HCT116 (cell line): ENCODE data around the gene RPN1. TPM values are rescaled to one million over a fixed set of nuclear protein-coding genes. Genes with fewer than 3 reads are reported as not detected.

ENCODE experiments used
- ATAC-seq: fragments of 200-7000 bp; cut with Tn5 transposase; 2 replicates; pipeline ENCODE4 v1.9.1; 2020; ENCODE audit warnings: mild to moderate bottlenecking, moderate library complexity
- BruUV-seq: library from RNA; stranded (reverse); fragments of 400-500 nt; replicated peaks from 2 replicates; lab custom pipeline; 2021; lab: Mats Ljungman, UMichigan
- CTCF ChIA-PET: fragments of 300-600 bp; sonication (Branson Sonifier 250); formaldehyde crosslinking; loops from one replicate; lab custom pipeline; 2021; ENCODE audit warnings: antibody characterized with exemption; lab: Charles Lee
- POLR2A ChIA-PET: fragments of 300-600, 350-600 bp; sonication (Branson Sonifier 250); formaldehyde crosslinking; loops from one replicate; lab custom pipeline; 2021; ENCODE audit warnings: antibody characterized with exemption; lab: Charles Lee
- RAD21 ChIA-PET, 2 experiments: fragments of 300-600 bp; sonication (Branson Sonifier 250); formaldehyde crosslinking; loops; one replicate each; lab custom pipeline; 2023; ENCODE audit warnings: low total read pairs in 2 of 2; ENCODE audit not compliant: uncharacterized antibody in 2 of 2, unreplicated experiment in 2 of 2, low non-redundant PET in 1 of 2; lab: Charles Lee
- DNase-seq: peaks from one replicate; pipeline ENCODE4 v3.0.0-alpha.2; 2010; ENCODE audit warnings: low read depth, low spot score
- H2AFZ ChIP-seq: fragments of 200-600 bp; shearing (Covaris generic), sonication (generic); 2 replicates; pipeline ENCODE4 v1.6.1; 2017; ENCODE audit warnings: low read depth, mixed run types, mixed read lengths, antibody characterized with exemption, low read length; ENCODE audit not compliant: poor library complexity, severe bottlenecking
- H3K27ac ChIP-seq: 2 replicates; pipeline ENCODE4 v1.5.1; 2012; ENCODE audit warnings: low read depth, low read length
- H3K27me3 ChIP-seq: fragments of 200-600 bp; sonication (generic); 2 replicates; pipeline ENCODE4 v1.6.1; 2016; ENCODE audit warnings: mixed run types, low read length, mixed read lengths; ENCODE audit not compliant: insufficient read depth
- H3K36me3 ChIP-seq, 2 experiments: fragments of 200-500 bp in 1 of 2; fragments of 200-600 bp in 1 of 2; sonication (Bioruptor generic) in 1 of 2; sonication (generic) in 1 of 2; 2 replicates each; pipeline versions ENCODE4 v1.5.1 to v1.6.1; 2014 to 2016; ENCODE audit warnings: low read length in 2 of 2, inconsistent platforms in 1 of 2, mixed read lengths in 1 of 2, mixed run types in 1 of 2; ENCODE audit not compliant: insufficient read depth in 2 of 2, control insufficient read depth in 1 of 2
- H3K4me1 ChIP-seq, 2 experiments: fragments of 200-600 bp in 1 of 2; sonication (generic) in 1 of 2; 2 replicates each; pipeline versions ENCODE4 v1.5.1 to v1.6.1; 2012 to 2017; ENCODE audit warnings: low read length in 2 of 2, inconsistent platforms in 1 of 2, mild to moderate bottlenecking in 1 of 2, mixed read lengths in 1 of 2, mixed run types in 1 of 2, moderate library complexity in 1 of 2; ENCODE audit not compliant: insufficient read depth in 2 of 2, control insufficient read depth in 1 of 2
- H3K4me2 ChIP-seq: fragments of 200-600 bp; sonication (generic); 2 replicates; pipeline ENCODE4 v1.6.1; 2017; ENCODE audit warnings: mixed run types, low read length, mixed read lengths
- H3K4me3 ChIP-seq, 2 experiments: fragments of 200-600 bp in 1 of 2; sonication (generic) in 1 of 2; replicated peaks in 1 of 2; 2 replicates each; pipeline ENCODE4 v1.5.1; 2011 to 2016; ENCODE audit warnings: low read length in 2 of 2, control low read depth in 1 of 2, low read depth in 1 of 2, mild to moderate bottlenecking in 1 of 2, mixed read lengths in 1 of 2, mixed run types in 1 of 2
- H3K79me2 ChIP-seq: fragments of 200-600 bp; sonication (generic); 2 replicates; pipeline ENCODE4 v1.6.1; 2017; ENCODE audit warnings: mild to moderate bottlenecking, mixed run types, low read length, moderate library complexity, mixed read lengths; ENCODE audit not compliant: insufficient read depth
- H3K9ac ChIP-seq: fragments of 200-600 bp; sonication (generic); 2 replicates; pipeline ENCODE4 v1.6.1; 2016; ENCODE audit warnings: low read length, mixed read lengths
- H3K9me2 ChIP-seq: fragments of 200-600 bp; sonication (generic), shearing (Covaris generic); 2 replicates; pipeline ENCODE4 v1.6.1; 2017; ENCODE audit warnings: mixed run types, mild to moderate bottlenecking, moderate library complexity; ENCODE audit not compliant: insufficient read depth
- H3K9me3 ChIP-seq, 2 experiments: fragments of 200-500 bp in 1 of 2; fragments of 200-600 bp in 1 of 2; sonication (Bioruptor generic) in 1 of 2; sonication (generic) in 1 of 2; 2 replicates each; pipeline ENCODE4 v1.6.1; 2014 to 2017; ENCODE audit warnings: low read length in 2 of 2, mixed read lengths in 2 of 2, inconsistent platforms in 1 of 2, low read depth in 1 of 2, mild to moderate bottlenecking in 1 of 2, mixed run types in 1 of 2, moderate library complexity in 1 of 2; ENCODE audit not compliant: control insufficient read depth in 1 of 2, insufficient read depth in 1 of 2
- H4K20me1 ChIP-seq: fragments of 200-600 bp; sonication (generic), shearing (Covaris generic); 2 replicates; pipeline ENCODE4 v1.6.1; 2017; ENCODE audit warnings: mixed run types, mild to moderate bottlenecking, moderate library complexity; ENCODE audit not compliant: insufficient read depth
- CBX3 ChIP-seq: IDR thresholded peaks from 2 replicates; pipeline ENCODE4 v1.6.1; 2012; ENCODE audit warnings: low read depth
- JUND ChIP-seq: IDR thresholded peaks from 2 replicates; pipeline ENCODE4 v1.6.1; 2012
- POLR2AphosphoS5 ChIP-seq: IDR thresholded peaks from 2 replicates; pipeline ENCODE4 v1.6.1; 2011; ENCODE audit warnings: mild to moderate bottlenecking, low read depth, low read length, moderate library complexity
- SP1 ChIP-seq: IDR thresholded peaks from 2 replicates; pipeline ENCODE4 v1.6.1; 2012; ENCODE audit warnings: low read depth
- YY1 ChIP-seq: IDR thresholded peaks from 2 replicates; pipeline ENCODE4 v1.6.1; 2011; ENCODE audit warnings: low read length, low read depth, moderate library complexity, mild to moderate bottlenecking; ENCODE audit not compliant: insufficient replicate concordance; ENCODE audit errors: extremely low read depth
- ZNF274 ChIP-seq: fragments of 200-500 bp; sonication (Bioruptor generic); IDR thresholded peaks from 2 replicates; pipeline ENCODE4 v1.6.1; 2014; ENCODE audit warnings: mild to moderate bottlenecking, low read depth, low read length, inconsistent platforms
- intact Hi-C: fragments of 100-400 bp; cut with micrococcal nuclease; formaldehyde crosslinking; loops from 2 replicates; pipeline ENCODE4 v1.10.0; 2022
- total RNA-seq: library from RNA; stranded (reverse); gene quantifications from one replicate; pipeline ENCODE4 v1.2.1, GENCODE V29; 2021; ENCODE audit not compliant: unreplicated experiment
- TF ChIP-seq, protein P1 (sequence below): IDR thresholded peaks from 2 replicates; pipeline ENCODE4 v1.6.1; 2012
- TF ChIP-seq, protein P2 (sequence below): IDR thresholded peaks from 2 replicates; pipeline ENCODE4 v1.6.1; 2011; ENCODE audit warnings: mild to moderate bottlenecking, low read length, moderate library complexity; ENCODE audit not compliant: insufficient replicate concordance; ENCODE audit errors: extremely low read depth
- TF ChIP-seq, protein P3 (sequence below), 3 experiments: fragments of 200-600 bp in 1 of 3; sonication (generic) in 1 of 3; IDR thresholded peaks in 2 of 3; conservative IDR thresholded peaks in 1 of 3; 2 replicates each; pipeline ENCODE4 v1.5.1; 2012 to 2017; ENCODE audit warnings: low read depth in 2 of 3, low read length in 2 of 3, antibody characterized with exemption in 1 of 3, borderline replicate concordance in 1 of 3, control low read depth in 1 of 3, mild to moderate bottlenecking in 1 of 3, mixed read lengths in 1 of 3, mixed run types in 1 of 3, moderate library complexity in 1 of 3; ENCODE audit not compliant: insufficient read depth in 1 of 3

The RPN1 gene
- total RNA-seq, 1 experiment from 2014 or later: 218 TPM

DNA sequence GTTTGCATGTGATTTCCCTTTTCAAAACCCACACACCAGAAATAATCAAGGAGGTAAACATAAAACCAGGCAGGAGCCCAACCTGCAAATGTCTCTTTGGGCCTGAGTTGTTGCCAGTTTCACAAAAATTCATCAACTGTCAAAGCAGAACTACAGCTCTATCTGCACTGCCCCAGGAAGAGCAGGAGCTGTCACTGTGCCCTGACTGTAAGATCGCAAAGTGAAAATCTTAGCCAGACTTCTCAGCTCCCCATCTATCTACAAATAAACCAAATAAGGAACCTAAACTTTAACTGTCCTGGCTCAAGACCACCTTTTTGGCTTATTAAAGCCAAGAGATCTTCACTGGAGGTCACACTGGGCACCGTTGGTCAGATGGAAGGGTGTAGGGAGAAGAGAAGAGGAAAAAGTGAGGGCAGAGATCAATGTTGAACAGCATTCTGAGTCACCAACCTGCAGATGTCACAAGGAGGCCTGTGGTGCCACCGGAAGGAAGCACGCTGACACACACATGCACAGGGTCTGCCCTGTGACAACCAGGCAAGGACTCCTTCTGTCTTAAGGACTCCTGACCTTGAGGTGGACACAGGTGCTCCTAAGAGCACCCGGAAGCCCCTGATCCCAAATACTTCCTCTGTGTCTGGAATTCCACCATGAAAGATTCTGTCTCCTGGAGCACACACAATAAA, 58.7 kb downstream of the RPN1 start:
- no peaks in the 10 kb centered on the region for H3K27me3 ChIP-seq
- H4K20me1 ChIP-seq: no peaks in the 10 kb centered on the region
- H2AFZ ChIP-seq: no peak overlapping the region
- H3K27ac ChIP-seq: no peak overlapping the region
- H3K9ac ChIP-seq: no peak overlapping the region
- no TSS peak for BruUV-seq
- no peak overlapping the region for H3K4me2 ChIP-seq
- H3K36me3 ChIP-seq: no peaks in the 10 kb centered on the region
- ChIA-PET POLR2A (no interaction called here), RAD21 (interaction anchor here in 1 of 2 experiments (0.7 kb wide), 1 partner anchor 17 kb away, joined by 3 read pairs; no protein-coding TSS in a partner anchor), CTCF (interaction anchor here (1.0 kb wide), 1 partner anchor 17 kb away, joined by 3 read pairs; no protein-coding TSS in a partner anchor)
- DNase-seq: no peak
- H3K9me3 ChIP-seq: no peaks in the 10 kb centered on the region
- no peaks in the 10 kb centered on the region for H3K9me2 ChIP-seq
- no peaks in the 10 kb centered on the region for H3K79me2 ChIP-seq
- TF ChIP-seq, protein P1, sequence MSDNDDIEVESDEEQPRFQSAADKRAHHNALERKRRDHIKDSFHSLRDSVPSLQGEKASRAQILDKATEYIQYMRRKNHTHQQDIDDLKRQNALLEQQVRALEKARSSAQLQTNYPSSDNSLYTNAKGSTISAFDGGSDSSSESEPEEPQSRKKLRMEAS: no peak
- TF ChIP-seq, protein P2, sequence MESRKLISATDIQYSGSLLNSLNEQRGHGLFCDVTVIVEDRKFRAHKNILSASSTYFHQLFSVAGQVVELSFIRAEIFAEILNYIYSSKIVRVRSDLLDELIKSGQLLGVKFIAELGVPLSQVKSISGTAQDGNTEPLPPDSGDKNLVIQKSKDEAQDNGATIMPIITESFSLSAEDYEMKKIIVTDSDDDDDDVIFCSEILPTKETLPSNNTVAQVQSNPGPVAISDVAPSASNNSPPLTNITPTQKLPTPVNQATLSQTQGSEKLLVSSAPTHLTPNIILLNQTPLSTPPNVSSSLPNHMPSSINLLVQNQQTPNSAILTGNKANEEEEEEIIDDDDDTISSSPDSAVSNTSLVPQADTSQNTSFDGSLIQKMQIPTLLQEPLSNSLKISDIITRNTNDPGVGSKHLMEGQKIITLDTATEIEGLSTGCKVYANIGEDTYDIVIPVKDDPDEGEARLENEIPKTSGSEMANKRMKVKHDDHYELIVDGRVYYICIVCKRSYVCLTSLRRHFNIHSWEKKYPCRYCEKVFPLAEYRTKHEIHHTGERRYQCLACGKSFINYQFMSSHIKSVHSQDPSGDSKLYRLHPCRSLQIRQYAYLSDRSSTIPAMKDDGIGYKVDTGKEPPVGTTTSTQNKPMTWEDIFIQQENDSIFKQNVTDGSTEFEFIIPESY: no peak
- TF ChIP-seq CBX3: no peak
- TF ChIP-seq, protein P3, sequence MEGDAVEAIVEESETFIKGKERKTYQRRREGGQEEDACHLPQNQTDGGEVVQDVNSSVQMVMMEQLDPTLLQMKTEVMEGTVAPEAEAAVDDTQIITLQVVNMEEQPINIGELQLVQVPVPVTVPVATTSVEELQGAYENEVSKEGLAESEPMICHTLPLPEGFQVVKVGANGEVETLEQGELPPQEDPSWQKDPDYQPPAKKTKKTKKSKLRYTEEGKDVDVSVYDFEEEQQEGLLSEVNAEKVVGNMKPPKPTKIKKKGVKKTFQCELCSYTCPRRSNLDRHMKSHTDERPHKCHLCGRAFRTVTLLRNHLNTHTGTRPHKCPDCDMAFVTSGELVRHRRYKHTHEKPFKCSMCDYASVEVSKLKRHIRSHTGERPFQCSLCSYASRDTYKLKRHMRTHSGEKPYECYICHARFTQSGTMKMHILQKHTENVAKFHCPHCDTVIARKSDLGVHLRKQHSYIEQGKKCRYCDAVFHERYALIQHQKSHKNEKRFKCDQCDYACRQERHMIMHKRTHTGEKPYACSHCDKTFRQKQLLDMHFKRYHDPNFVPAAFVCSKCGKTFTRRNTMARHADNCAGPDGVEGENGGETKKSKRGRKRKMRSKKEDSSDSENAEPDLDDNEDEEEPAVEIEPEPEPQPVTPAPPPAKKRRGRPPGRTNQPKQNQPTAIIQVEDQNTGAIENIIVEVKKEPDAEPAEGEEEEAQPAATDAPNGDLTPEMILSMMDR (IDR thresholded peaks at IDR 0.05 in 2 of 3, conservative IDR thresholded peaks at IDR 0.05 in 1 of 3; ENCODE audit: borderline replicate concordance in 1 of 3, insufficient read depth in 1 of 3, low read depth in 2 of 3, low read length in 2 of 3): no peak
- no peak for TF ChIP-seq YY1
- no peak for TF ChIP-seq SP1
- no peak for TF ChIP-seq POLR2AphosphoS5
- TF ChIP-seq ZNF274: no peak
- TF ChIP-seq JUND: no peak
- H3K4me1 ChIP-seq: peaks cover 0 to 5% of the 10 kb centered on the region in 2 experiments; a peak in 1 of 4 replicates
- intact Hi-C loops: no loop called here
- ATAC-seq: no peak
- H3K4me3 ChIP-seq: no peak overlapping the region
